Karpas-422 (cell line): ENCODE data around the gene GADD45B. TPM values are rescaled to one million over a fixed set of nuclear protein-coding genes. Genes with fewer than 3 reads are reported as not detected.

ENCODE experiments used
- DNase-seq: peaks from one replicate; pipeline ENCODE4 v3.0.0-alpha.2; 2015
- H2AFZ ChIP-seq: fragments of 200-600 bp; sonication (generic); 2 replicates; pipeline ENCODE4 v1.6.1; 2014; ENCODE audit warnings: antibody characterized with exemption, low read length, mixed read lengths
- H3K27ac ChIP-seq: fragments of 200-600 bp; sonication (generic); 2 replicates; pipeline ENCODE4 v1.5.1; 2014; ENCODE audit warnings: mild to moderate bottlenecking, low read length, moderate library complexity
- H3K27me3 ChIP-seq: fragments of 200-600 bp; sonication (generic); 2 replicates; pipeline ENCODE4 v1.6.1; 2014; ENCODE audit warnings: low read length, mixed read lengths
- H3K36me3 ChIP-seq: fragments of 200-600 bp; sonication (generic); 2 replicates; pipeline ENCODE4 v1.6.1; 2014; ENCODE audit warnings: low read length, mixed read lengths; ENCODE audit not compliant: insufficient read depth
- H3K4me1 ChIP-seq: fragments of 200-600 bp; sonication (generic); 2 replicates; pipeline ENCODE4 v1.6.1; 2014; ENCODE audit warnings: mild to moderate bottlenecking, low read length, mixed read lengths
- H3K4me2 ChIP-seq: fragments of 200-600 bp; sonication (generic); 2 replicates; pipeline ENCODE4 v1.6.1; 2014; ENCODE audit warnings: low read length, low read depth, mild to moderate bottlenecking; ENCODE audit not compliant: poor library complexity, severe bottlenecking
- H3K4me3 ChIP-seq: fragments of 200-600 bp; sonication (generic); 2 replicates; pipeline ENCODE4 v1.5.1; 2014; ENCODE audit warnings: mild to moderate bottlenecking, antibody characterized with exemption, low read length, mixed read lengths
- H3K79me2 ChIP-seq: fragments of 200-600 bp; sonication (generic); 2 replicates; pipeline ENCODE4 v1.6.1; 2014; ENCODE audit warnings: mild to moderate bottlenecking, low read length, mixed read lengths
- H3K9ac ChIP-seq: fragments of 200-600 bp; sonication (generic); 2 replicates; pipeline ENCODE4 v1.6.0; 2014; ENCODE audit warnings: low read length
- H3K9me2 ChIP-seq: fragments of 200-600 bp; sonication (generic), shearing (Covaris generic); replicated peaks from 2 replicates; pipeline ENCODE4 v1.6.0; 2014; ENCODE audit warnings: mild to moderate bottlenecking, low read length, moderate library complexity; ENCODE audit not compliant: insufficient read depth
- H3K9me3 ChIP-seq: fragments of 300-700, 200-600 bp; sonication (generic); 2 replicates; pipeline ENCODE4 v1.6.1; 2014; ENCODE audit warnings: low read length, mixed read lengths
- H4K20me1 ChIP-seq: fragments of 200-600 bp; sonication (generic); 2 replicates; pipeline ENCODE4 v1.6.1; 2014; ENCODE audit warnings: mild to moderate bottlenecking, antibody characterized with exemption, low read length, low read depth; ENCODE audit not compliant: insufficient read depth
- small RNA-seq: library from RNA; depleted of rRNA; stranded (forward); fragments of <200 nt; gene quantifications from one replicate; pipeline ENCODE3, GENCODE V24; 2014
- total RNA-seq: library from RNA; depleted of rRNA; stranded (reverse); fragments of >200 nt; shearing (Covaris generic); gene quantifications from 2 replicates; pipeline ENCODE4 v1.2.3, GENCODE V29; 2014; ENCODE audit warnings: low replicate concordance; rRNA removed

The GADD45B gene
- total RNA-seq, 1 experiment from 2014 or later = 8.6 TPM

DNA sequence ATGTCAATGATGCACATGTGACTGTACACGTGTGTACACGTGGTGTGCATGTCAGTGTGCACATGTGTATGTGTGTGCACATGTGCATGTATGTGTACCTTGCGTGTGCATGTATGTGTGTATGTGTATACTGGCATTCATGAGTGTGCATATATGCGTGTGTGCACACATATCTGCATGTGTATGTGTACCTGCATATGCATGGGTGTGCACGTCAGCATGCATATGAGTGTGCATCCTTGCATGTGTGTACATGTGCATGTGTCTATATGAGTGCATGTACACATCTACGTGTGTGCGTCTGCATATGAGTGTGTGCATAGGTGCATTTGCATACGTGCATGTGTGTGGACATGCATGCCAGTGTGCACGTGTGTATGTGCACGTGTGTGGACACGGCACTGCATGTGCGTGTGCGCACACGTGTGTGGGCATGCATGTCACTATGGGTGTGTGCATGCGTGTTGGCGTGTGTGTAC is 48.5 kb downstream of the GADD45B start:
- H2AFZ ChIP-seq = no peak overlapping the region
- DNase-seq = no peak
- H3K4me2 ChIP-seq = no peak overlapping the region
- H3K9ac ChIP-seq = no peak overlapping the region
- H4K20me1 ChIP-seq = no peaks in the 10 kb centered on the region
- no peak overlapping the region for H3K4me3 ChIP-seq
- H3K9me3 ChIP-seq = no peaks in the 10 kb centered on the region
- H3K4me1 ChIP-seq = peaks cover 10% of the 10 kb centered on the region
- H3K36me3 ChIP-seq = no peaks in the 10 kb centered on the region
- no peak overlapping the region for H3K27ac ChIP-seq
- no peaks in the 10 kb centered on the region for H3K27me3 ChIP-seq
- H3K9me2 ChIP-seq = no peaks in the 10 kb centered on the region
- H3K79me2 ChIP-seq = no peaks in the 10 kb centered on the region

DNA sequence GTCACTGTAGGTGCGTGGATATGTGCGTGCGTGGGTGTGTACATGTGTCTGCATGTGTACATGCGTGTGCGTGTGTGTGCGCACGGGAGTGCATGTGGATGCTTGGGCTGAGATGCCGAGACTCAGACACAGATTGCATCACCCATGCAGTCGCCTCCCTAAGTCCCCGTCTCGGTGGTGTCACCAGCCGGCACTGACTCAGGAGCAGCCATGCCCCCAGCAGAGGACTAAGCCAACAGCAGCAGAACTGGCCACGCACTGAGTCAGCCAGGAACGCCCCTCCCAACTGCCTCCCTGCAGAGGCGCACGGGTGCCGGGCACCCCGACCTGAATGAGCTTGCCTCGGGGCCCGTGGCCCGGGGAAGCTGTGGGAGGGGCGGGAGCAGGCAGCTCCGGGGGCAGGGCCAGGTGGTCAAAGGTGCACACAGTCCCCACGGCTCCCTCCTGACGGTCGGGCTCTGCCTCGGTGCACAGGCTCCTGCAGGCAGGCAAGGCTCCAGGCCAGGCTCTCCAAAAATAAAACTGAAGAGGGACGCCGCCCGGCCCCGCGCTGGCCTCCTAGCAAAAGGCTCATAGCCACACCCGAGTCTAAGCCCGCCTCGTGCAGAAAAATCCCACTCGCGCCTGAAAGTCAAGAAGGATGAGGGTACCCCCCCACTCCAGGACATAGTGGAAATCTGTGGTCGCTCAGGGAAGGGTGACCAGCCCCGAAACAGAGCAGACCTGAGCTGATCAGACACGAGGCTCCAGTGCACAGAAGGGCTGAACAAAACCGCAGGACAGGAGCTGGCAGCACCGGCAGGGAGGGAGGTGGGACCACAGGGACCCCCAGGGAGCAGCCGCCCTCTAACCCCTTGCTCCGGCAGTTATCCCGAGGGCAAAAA is 49.2 kb downstream of the GADD45B start:
- Histone ChIP-seq H3K9ac (no peak overlapping the region; the same call in 1 of the 2 replicates), H3K27ac (no peak overlapping the region)

DNA sequence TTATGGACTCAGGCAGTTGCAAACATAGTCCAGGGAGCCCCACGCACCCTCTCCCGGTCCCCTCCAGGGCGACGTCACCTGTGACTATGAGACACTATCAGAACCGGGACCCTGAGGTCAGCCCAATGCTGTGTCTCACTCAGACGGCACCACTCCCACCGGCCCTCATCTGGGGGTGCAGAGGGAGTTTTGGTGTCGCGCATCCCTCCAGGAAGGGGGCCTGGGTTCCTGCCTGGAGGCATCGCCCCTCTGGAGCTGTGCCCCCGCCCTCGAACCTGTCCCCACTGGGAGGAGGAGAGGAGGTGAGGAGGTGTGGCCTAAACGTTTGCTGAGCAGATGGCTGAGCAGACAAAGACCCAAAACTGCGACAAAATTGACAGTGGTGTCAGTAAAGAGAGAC is 51.2 kb downstream of the GADD45B start:
- Histone ChIP-seq H3K27me3 (no peaks in the 10 kb centered on the region), H3K79me2 (no peaks in the 10 kb centered on the region), H3K9me3 (no peaks in the 10 kb centered on the region), H3K9ac (no peak overlapping the region), H3K4me3 (no peak overlapping the region), H2AFZ (no peak overlapping the region), H3K9me2 (no peaks in the 10 kb centered on the region), H3K4me1 (peaks cover 10% of the 10 kb centered on the region), H3K36me3 (no peaks in the 10 kb centered on the region), H3K27ac (no peak overlapping the region), H3K4me2 (no peak overlapping the region), H4K20me1 (no peaks in the 10 kb centered on the region)
- DNase-seq = no peak

More for the DNA sequence above, 49.2 kb downstream of the GADD45B start:
- H3K9me2 ChIP-seq = no peaks in the 10 kb centered on the region
- peak overlapping the region; percentile 1; the same call in 1 of the 2 replicates for H3K4me3 ChIP-seq
- no peaks in the 10 kb centered on the region for H3K36me3 ChIP-seq
- H4K20me1 ChIP-seq = no peaks in the 10 kb centered on the region
- H3K27me3 ChIP-seq = no peaks in the 10 kb centered on the region
- H3K4me1 ChIP-seq = peaks cover 10% of the 10 kb centered on the region
- H3K79me2 ChIP-seq = no peaks in the 10 kb centered on the region
- H3K9me3 ChIP-seq = no peaks in the 10 kb centered on the region
- DNase-seq = peak; percentile 54
- H2AFZ ChIP-seq = no peak overlapping the region
- H3K4me2 ChIP-seq = peak overlapping the region; percentile 42

DNA sequence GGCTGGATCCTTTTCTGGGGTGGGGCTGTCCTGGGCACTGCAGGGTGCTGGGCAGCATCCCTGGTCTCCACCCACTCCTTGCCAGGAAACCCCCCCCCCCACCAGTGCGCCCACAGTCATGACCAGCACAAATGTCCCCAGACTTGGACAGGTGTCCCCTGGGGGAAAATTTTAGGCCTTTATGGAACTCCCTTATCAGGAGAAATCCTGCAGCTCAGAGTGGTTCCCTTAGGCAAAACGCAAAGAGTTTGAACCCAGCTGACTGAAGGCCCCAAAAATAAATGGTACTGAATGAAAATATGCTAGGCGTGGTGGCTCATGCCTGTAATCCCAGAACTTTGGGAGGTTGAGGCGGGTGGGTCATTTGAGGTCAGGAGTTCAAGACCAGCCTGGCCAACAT is 51.8 kb downstream of the GADD45B start:
- Histone ChIP-seq H3K27me3 (no peaks in the 10 kb centered on the region), H3K4me2 (no peak overlapping the region), H3K79me2 (no peaks in the 10 kb centered on the region), H3K36me3 (no peaks in the 10 kb centered on the region), H3K4me1 (peaks cover 10% of the 10 kb centered on the region), H3K4me3 (no peak overlapping the region), H3K9me2 (no peaks in the 10 kb centered on the region), H4K20me1 (no peaks in the 10 kb centered on the region), H3K9ac (no peak overlapping the region), H3K27ac (no peak overlapping the region), H3K9me3 (no peaks in the 10 kb centered on the region), H2AFZ (no peak overlapping the region)
- DNase-seq = no peak

Small RNA genes within 50 kb of the gene (small RNA-seq; reads per million reads assigned to genes)
- gene RNU6-993P = not detected

Other genes with a start within 250 kb of the GADD45B start
- gene PLEKHJ1, start 239.8 kb upstream of the GADD45B start, total RNA-seq = 57.4 and 136 TPM in 2 replicates
- gene SF3A2, start 239.3 kb upstream of the GADD45B start, total RNA-seq = 27.2 and 55.8 TPM in 2 replicates
- 1.9 and 7.2 TPM in 2 replicates for gene AMH, start 226.8 kb upstream of the GADD45B start, total RNA-seq
- not detected in 2 replicates for gene JSRP1, start 219.7 kb upstream of the GADD45B start, total RNA-seq
- gene PEAK3, start 194.0 kb upstream of the GADD45B start, total RNA-seq = not detected in 2 replicates
- gene LINGO3, start 168.0 kb upstream of the GADD45B start, total RNA-seq = not detected in 2 replicates
- 140 and 228 TPM in 2 replicates for gene LSM7, start 147.5 kb upstream of the GADD45B start, total RNA-seq
- gene SPPL2B, start 147.4 kb upstream of the GADD45B start, total RNA-seq = 18.2 and 48.3 TPM in 2 replicates
- gene TMPRSS9, start 115.9 kb upstream of the GADD45B start, total RNA-seq = not detected in 2 replicates
- gene TIMM13, start 48.5 kb upstream of the GADD45B start, total RNA-seq = 49.3 and 66.5 TPM in 2 replicates
- 20.8 and 80.2 TPM in 2 replicates for gene LMNB2, start 19.2 kb upstream of the GADD45B start, total RNA-seq
- gene GNG7, start 226.6 kb downstream of the GADD45B start, total RNA-seq = 0.19 and 1.3 TPM in 2 replicates
- not detected in 2 replicates for gene DIRAS1, start 245.2 kb downstream of the GADD45B start, total RNA-seq